HUES6 (cell line): ENCODE data around the gene CALD1.
A peak's percentile ranks its signal among the peaks of the same experiment; 100 is the strongest.

Experiments
- H3K27ac ChIP-seq: 2 replicates; pipeline ENCODE4 v1.7.0; 2013; ENCODE audit warnings: low read depth, mild to moderate bottlenecking, low read length, inconsistent platforms
- H3K27me3 ChIP-seq: 2 replicates; pipeline ENCODE4 v1.6.1; 2013; ENCODE audit warnings: low read length; ENCODE audit not compliant: control insufficient read depth, insufficient read depth
- H3K36me3 ChIP-seq: 2 replicates; pipeline ENCODE4 v1.6.1; 2013; ENCODE audit warnings: low read length; ENCODE audit not compliant: control insufficient read depth, insufficient read depth
- H3K4me1 ChIP-seq: 2 replicates; pipeline ENCODE4 v1.6.1; 2013; ENCODE audit warnings: low read length; ENCODE audit not compliant: control insufficient read depth, insufficient read depth
- H3K4me3 ChIP-seq: 2 replicates; pipeline ENCODE4 v1.5.1; 2013; ENCODE audit warnings: low read depth, low read length
- H3K9ac ChIP-seq: one replicate; pipeline ENCODE4 v1.6.1; 2013; ENCODE audit warnings: mild to moderate bottlenecking, low read length
- H3K9me3 ChIP-seq: 2 replicates; pipeline ENCODE4 v1.6.1; 2013; ENCODE audit warnings: low read depth, low read length; ENCODE audit not compliant: control insufficient read depth, insufficient read depth

CALD1 gene

DNA sequence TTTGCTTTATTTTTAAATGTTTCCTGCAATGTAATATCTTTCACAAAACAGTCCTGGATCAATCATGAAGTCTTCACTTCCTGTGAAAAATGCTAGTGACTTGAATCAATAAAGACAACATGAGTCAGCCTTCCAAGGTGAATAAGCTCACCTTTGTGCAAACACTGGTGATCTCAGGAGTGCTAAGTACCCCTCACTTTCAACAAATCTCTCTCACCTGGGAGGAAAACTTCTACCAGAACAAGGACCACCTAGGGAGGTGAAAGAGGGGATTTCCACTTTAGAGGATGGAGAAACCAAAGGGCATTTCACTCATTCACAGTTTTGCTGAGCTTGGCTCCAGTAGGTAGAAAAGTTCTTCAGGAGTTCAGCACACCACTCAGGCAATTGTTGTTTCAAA is 64.8 kb downstream of the CALD1 start:
- Histone ChIP-seq H3K27ac (peak overlapping the region; percentile 39; the same call in 1 of the 2 replicates), H3K27me3 (no peaks in the 10 kb centered on the region), H3K4me3 (no peak overlapping the region), H3K4me1 (peaks cover 24% of the 10 kb centered on the region), H3K9ac (no peak overlapping the region), H3K36me3 (peaks cover 49% of the 10 kb centered on the region), H3K9me3 (no peaks in the 10 kb centered on the region)

DNA sequence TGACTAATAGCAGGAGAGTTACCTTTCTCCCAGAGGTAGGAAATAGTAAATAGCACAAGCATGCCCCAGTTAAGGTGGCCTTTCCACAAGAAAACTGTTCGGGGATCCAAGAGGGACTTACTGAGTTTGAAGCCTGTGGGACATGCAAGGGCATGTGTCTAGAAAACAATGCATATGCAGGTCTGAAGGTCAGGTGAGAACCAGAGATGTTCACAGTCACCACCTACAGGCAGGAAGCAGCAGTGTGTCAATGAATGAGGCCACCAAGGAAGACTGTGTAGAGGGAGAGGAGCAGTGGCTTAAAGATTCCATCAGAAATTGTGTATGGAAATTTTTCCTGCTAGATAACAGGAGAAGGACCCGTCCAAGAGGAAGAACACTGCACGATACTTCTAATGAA is 66.0 kb downstream of the CALD1 start:
- Histone ChIP-seq H3K27ac (0 out of 2 replicates have a peak overlapping the region, but pooled peaks have one; percentile 5), H3K27me3 (no peaks in the 10 kb centered on the region), H3K4me3 (no peak overlapping the region), H3K36me3 (peaks cover 53% of the 10 kb centered on the region), H3K4me1 (peaks cover 24% of the 10 kb centered on the region), H3K9ac (no peak overlapping the region), H3K9me3 (no peaks in the 10 kb centered on the region)

DNA sequence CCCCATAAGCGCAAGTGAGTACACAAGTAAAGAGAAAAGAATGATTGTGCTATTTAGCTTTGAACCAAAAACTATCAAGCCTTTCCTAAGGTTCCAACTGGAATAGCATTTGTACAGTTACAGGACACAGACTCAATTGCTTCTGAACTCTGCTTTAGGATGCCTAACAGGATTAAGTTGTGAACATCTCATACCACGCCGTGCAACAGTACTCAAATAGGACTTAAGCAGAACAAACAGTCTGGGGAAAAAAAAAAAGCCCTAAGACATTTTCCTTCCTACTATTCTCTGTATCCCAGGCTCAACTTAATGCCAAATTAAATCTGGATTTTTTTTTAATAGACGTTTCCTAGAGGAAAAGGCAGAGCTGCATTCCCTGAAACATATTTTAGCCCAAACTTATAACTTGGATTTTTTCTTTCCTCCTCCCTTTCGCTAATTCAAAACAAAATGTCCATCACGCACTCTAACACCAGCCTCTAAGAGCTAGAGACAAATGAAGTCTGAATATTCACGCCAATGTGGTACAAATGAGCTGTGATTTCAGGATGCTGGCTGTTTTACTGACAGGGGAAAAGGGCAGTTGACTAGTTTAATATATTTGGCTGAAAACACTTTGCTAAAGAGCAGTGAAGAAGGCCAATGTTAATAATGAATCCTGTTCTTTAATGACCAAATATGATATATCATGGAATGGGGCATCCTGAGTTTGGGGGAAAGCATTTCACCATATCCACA is 68.6 kb downstream of the CALD1 start:
- Histone ChIP-seq H3K9ac (no peak overlapping the region), H3K9me3 (no peaks in the 10 kb centered on the region), H3K36me3 (peaks cover 53% of the 10 kb centered on the region), H3K4me1 (peaks cover 21% of the 10 kb centered on the region), H3K4me3 (no peak overlapping the region), H3K27ac (no peak overlapping the region), H3K27me3 (no peaks in the 10 kb centered on the region)

DNA sequence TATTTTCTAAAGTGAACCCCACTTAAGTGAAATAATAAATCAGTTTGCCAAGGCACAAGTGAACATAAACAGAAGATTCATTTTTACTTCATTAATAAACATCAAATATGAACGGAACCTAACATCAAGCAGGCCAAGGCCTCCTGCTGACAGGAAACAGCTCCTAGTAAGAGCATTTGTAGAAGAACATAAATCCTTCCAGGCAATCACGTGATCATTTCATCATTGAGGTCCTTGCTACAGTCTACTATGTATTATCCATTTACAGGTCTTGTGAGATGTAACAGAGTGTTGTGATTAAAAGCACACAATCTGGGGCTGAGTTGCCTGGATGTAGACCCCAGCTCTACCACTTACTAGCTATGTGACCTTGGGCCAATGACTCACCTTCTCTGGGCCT is 70.6 kb downstream of the CALD1 start:
- peaks cover 11% of the 10 kb centered on the region for H3K4me1 ChIP-seq
- H3K4me3 ChIP-seq, result no peak overlapping the region
- H3K27ac ChIP-seq, result no peak overlapping the region
- peaks cover 39% of the 10 kb centered on the region; the same call in 1 of the 2 replicates for H3K36me3 ChIP-seq
- H3K9ac ChIP-seq, result no peak overlapping the region
- H3K27me3 ChIP-seq, result no peaks in the 10 kb centered on the region
- H3K9me3 ChIP-seq, result no peaks in the 10 kb centered on the region

DNA sequence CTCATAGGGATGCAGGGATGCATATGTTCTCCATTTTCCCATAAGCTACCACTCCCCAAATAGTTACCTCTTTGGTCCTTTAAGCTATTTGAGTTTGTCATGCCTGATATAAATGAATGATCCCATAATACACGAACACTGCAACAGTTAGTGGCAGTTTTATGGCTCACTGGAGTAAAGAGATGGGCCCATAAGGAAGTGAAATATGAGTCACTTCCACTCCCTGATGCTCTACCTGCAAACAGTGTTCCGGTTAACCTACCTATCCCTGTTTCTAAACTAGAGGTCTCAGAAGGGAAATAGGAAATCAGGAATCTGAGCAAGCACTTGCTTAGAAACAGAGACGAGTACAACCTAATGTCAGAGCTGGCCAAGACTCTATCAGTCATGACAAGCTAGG is 71.7 kb downstream of the CALD1 start:
- Histone ChIP-seq H3K4me3 (no peak overlapping the region), H3K4me1 (peaks cover 18% of the 10 kb centered on the region), H3K36me3 (peaks cover 30% of the 10 kb centered on the region; the same call in 1 of the 2 replicates), H3K27ac (no peak overlapping the region), H3K9ac (no peak overlapping the region), H3K27me3 (no peaks in the 10 kb centered on the region), H3K9me3 (no peaks in the 10 kb centered on the region)

DNA sequence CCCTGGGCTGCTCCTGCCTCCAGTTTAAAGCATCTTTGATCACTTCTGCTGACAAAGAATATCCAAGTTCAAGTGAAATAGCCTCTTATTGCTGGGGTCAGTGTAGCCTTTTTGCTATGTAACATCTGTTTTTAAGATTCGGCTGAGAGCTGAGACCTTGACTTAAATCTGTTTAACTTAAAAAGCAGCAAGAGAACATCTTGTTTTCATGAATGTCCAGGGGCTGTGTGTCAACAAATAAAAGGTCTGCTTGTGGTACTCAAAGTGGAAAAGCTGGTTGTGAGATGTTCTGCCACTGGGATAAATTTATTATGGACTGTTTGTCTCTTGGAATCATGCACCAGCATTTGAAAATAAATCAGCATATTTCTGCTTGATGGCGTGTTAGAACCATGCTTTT is 73.2 kb downstream of the CALD1 start:
- no peak overlapping the region for H3K9ac ChIP-seq
- H3K27ac ChIP-seq, result no peak overlapping the region
- H3K27me3 ChIP-seq, result no peaks in the 10 kb centered on the region
- no peaks in the 10 kb centered on the region for H3K9me3 ChIP-seq
- H3K4me1 ChIP-seq, result peaks cover 25% of the 10 kb centered on the region
- peaks cover 15% of the 10 kb centered on the region; the same call in 1 of the 2 replicates for H3K36me3 ChIP-seq
- H3K4me3 ChIP-seq, result no peak overlapping the region

DNA sequence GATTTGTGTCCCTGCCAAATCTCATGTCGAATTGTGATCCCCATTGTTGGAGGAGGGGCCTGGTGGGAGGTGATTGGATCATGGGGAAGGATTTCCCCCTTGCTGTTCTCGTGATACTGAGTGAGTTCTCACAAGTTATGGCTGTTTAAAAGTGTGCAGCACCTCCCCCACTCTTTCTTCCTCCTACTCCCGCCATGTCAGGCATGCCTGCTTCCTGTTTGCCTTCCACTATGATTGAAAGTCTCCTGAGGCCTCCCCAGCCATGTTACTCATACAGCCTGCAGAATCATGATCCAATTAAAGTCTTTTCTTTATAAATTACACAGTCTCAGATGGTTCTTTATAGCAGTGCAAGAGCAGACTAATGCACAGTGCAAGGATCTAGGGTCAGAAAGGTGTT is 75.4 kb downstream of the CALD1 start:
- Histone ChIP-seq H3K9me3 (no peaks in the 10 kb centered on the region), H3K36me3 (peaks cover 13% of the 10 kb centered on the region; the same call in 1 of the 2 replicates), H3K4me3 (no peak overlapping the region), H3K27ac (no peak overlapping the region), H3K27me3 (no peaks in the 10 kb centered on the region), H3K9ac (no peak overlapping the region), H3K4me1 (peaks cover 25% of the 10 kb centered on the region)

DNA sequence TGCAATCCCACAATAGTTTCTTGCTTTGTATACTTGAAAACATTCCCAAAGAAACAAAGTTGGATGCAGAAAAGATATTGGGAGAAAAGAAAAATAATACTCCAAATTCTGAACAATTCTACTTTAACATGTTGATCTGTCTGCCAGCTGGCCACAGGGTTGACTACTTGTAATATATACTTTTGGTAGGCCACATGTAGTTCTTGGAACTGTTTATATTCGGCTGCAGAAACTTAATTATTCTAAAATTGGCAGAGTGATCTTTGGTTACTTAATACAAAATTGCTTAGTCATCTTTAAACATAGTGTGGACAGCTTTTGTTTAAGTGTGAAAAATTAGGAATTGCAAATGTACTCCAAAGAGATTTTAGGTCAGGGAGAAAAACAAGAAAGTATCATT is 76.0 kb downstream of the CALD1 start:
- peak overlapping the region; percentile 36 for H3K27ac ChIP-seq
- peaks cover 25% of the 10 kb centered on the region for H3K4me1 ChIP-seq
- no peak overlapping the region for H3K9ac ChIP-seq
- H3K9me3 ChIP-seq, result no peaks in the 10 kb centered on the region
- H3K27me3 ChIP-seq, result no peaks in the 10 kb centered on the region
- peaks cover 7% of the 10 kb centered on the region; the same call in 1 of the 2 replicates for H3K36me3 ChIP-seq
- H3K4me3 ChIP-seq, result no peak overlapping the region

DNA sequence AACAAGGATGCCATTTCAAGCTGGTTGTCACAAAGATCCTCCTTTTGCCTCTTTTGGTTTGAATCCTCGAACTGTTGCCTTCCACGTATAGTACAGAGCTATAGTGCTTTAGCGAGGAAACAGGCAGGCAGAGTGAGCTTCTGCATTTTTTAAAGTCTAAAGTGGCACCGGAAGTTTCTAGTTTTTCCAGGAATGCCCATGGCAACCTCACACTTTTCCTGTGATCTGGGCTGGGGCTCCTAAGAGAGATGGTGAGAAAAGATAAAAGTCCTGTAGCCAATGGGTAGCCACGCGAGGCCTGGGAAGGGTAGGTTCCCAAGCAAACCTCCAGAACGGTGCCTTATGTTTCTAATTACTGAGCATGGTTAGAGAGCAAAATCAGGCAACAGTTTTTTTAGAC is 76.7 kb downstream of the CALD1 start:
- Histone ChIP-seq H3K36me3 (peaks cover 2% of the 10 kb centered on the region; the same call in 1 of the 2 replicates), H3K4me3 (no peak overlapping the region), H3K9ac (no peak overlapping the region), H3K27me3 (no peaks in the 10 kb centered on the region), H3K9me3 (no peaks in the 10 kb centered on the region), H3K27ac (peak overlapping the region; percentile 36; the same call in 1 of the 2 replicates), H3K4me1 (peaks cover 25% of the 10 kb centered on the region)

DNA sequence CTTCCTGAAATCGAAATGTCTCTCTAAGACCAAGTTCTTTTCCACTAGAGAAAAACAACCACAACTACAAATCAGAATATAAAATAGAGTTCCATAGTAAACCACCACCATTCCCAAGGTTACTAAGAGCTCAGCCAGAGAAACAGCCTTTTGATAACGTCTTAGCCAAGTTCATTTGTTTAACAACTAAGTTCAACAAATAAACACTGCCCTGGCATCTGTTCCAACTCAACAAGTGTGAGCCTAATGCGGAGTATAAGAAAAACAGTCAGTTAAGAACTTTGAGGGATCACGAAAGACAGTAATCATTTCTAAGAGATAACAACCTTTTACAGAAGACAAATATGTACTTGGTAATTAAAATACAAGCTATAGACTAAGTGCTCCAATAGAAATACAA is 77.3 kb downstream of the CALD1 start:
- Histone ChIP-seq H3K4me1 (peaks cover 25% of the 10 kb centered on the region), H3K9ac (no peak overlapping the region), H3K36me3 (peaks cover 5% of the 10 kb centered on the region; the same call in 1 of the 2 replicates), H3K27me3 (no peaks in the 10 kb centered on the region), H3K27ac (no peak overlapping the region), H3K4me3 (no peak overlapping the region), H3K9me3 (no peaks in the 10 kb centered on the region)

DNA sequence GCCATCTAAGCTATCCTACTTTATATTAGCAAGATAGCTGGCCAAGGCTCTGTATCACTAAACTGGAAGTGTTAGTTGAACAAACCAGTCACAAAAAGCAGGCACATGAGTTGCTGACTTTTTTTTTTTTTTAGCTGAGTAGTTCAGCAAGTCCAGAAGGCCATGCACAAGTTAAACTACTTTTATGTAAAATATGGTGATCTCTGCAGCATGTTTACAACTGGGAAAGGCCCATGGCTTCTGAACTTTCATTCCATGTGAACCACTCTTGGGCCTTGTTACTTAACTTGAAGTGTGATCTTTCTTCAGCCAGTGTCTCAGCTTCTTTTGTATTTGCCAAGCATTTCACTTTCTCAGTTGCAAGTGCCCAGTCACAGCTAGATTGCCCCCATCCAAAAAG is 78.5 kb downstream of the CALD1 start:
- no peak overlapping the region for H3K27ac ChIP-seq

More for the DNA sequence above, 78.5 kb downstream of the CALD1 start:
- Histone ChIP-seq H3K27me3 (no peaks in the 10 kb centered on the region), H3K36me3 (peaks cover 5% of the 10 kb centered on the region; the same call in 1 of the 2 replicates), H3K4me1 (peaks cover 25% of the 10 kb centered on the region), H3K9ac (no peak overlapping the region), H3K4me3 (no peak overlapping the region), H3K9me3 (no peaks in the 10 kb centered on the region)
